ENCODE measurements around the gene MAGI1.
A peak's percentile ranks its signal among the peaks of the same experiment; 100 is the strongest.

Gene MAGI1

GRCh38 chr3:65665915-65666314 lies 372.8 kb downstream of the MAGI1 start:
- DNase-seq (ENCODE audit: low spot score): no peak

GRCh38 chr3:65664931-65665330 lies 373.8 kb downstream of the MAGI1 start:
- no peak for DNase-seq (ENCODE audit: low spot score)

- no peak for DNase-seq (ENCODE audit: low spot score)
Observed at GRCh38 chr3:65664446-65664845, 374.3 kb downstream of the MAGI1 start.

GRCh38 chr3:65662095-65662494 lies 376.6 kb downstream of the MAGI1 start:
- DNase-seq (ENCODE audit: low spot score): no peak

- no peak for DNase-seq (ENCODE audit: low spot score)
Observed at GRCh38 chr3:65660000-65660598, 378.6 kb downstream of the MAGI1 start.

GRCh38 chr3:65659396-65659795 lies 379.3 kb downstream of the MAGI1 start:
- DNase-seq (ENCODE audit: low spot score): no peak

GRCh38 chr3:65658401-65658800 lies 380.3 kb downstream of the MAGI1 start:
- DNase-seq (ENCODE audit: low spot score): no peak

GRCh38 chr3:65655061-65655460 lies 383.7 kb downstream of the MAGI1 start:
- DNase-seq (ENCODE audit: low spot score): no peak

GRCh38 chr3:65653731-65654130 lies 385.0 kb downstream of the MAGI1 start:
- DNase-seq (ENCODE audit: low spot score): no peak

- no peak for DNase-seq (ENCODE audit: low spot score)
Observed at GRCh38 chr3:65650247-65650646, 388.5 kb downstream of the MAGI1 start.

GRCh38 chr3:65647369-65647768 lies 391.3 kb downstream of the MAGI1 start:
- DNase-seq (ENCODE audit: low spot score): no peak

- DNase-seq (ENCODE audit: low spot score): peak; percentile 44
Observed at GRCh38 chr3:65642883-65643282, 395.8 kb downstream of the MAGI1 start.

- DNase-seq (ENCODE audit: low spot score): no peak
Observed at GRCh38 chr3:65641777-65642176, 396.9 kb downstream of the MAGI1 start.

GRCh38 chr3:65641045-65641444 lies 397.7 kb downstream of the MAGI1 start:
- DNase-seq (ENCODE audit: low spot score): no peak

GRCh38 chr3:65639444-65639843 lies 399.3 kb downstream of the MAGI1 start:
- no peak for DNase-seq (ENCODE audit: low spot score)

GRCh38 chr3:65638301-65638700 lies 400.4 kb downstream of the MAGI1 start:
- DNase-seq (ENCODE audit: low spot score): no peak

- DNase-seq (ENCODE audit: low spot score): no peak
Observed at GRCh38 chr3:65636326-65636725, 402.4 kb downstream of the MAGI1 start.

- no peak for DNase-seq (ENCODE audit: low spot score)
Observed at GRCh38 chr3:65635657-65636056, 403.1 kb downstream of the MAGI1 start.

GRCh38 chr3:65633018-65633638 lies 405.6 kb downstream of the MAGI1 start:
- no peak for DNase-seq (ENCODE audit: low spot score)

GRCh38 chr3:65632414-65632813 lies 406.3 kb downstream of the MAGI1 start:
- no peak for DNase-seq (ENCODE audit: low spot score)

GRCh38 chr3:65628978-65629377 lies 409.7 kb downstream of the MAGI1 start:
- DNase-seq (ENCODE audit: low spot score): no peak

- DNase-seq (ENCODE audit: low spot score): no peak
Observed at GRCh38 chr3:65627062-65627461, 411.7 kb downstream of the MAGI1 start.

- DNase-seq (ENCODE audit: low spot score): no peak
Observed at GRCh38 chr3:65625305-65625704, 413.4 kb downstream of the MAGI1 start.

- DNase-seq (ENCODE audit: low spot score): no peak
Observed at GRCh38 chr3:65623362-65623761, 415.4 kb downstream of the MAGI1 start.

All from Ammon's horn (tissue), 1 donor.